WTC11 (cell line): ENCODE measurements around the gene GRAMD1B. TPM values are rescaled to one million over a fixed set of nuclear protein-coding genes. Genes with fewer than 3 reads are reported as not detected.

Source experiments
- ATAC-seq: fragments of 200-7000 bp; cut with Tn5 transposase; 2 replicates; pipeline ENCODE4 v1.10.0; 2021; ENCODE audit warnings: mild to moderate bottlenecking, moderate library complexity
- CTCF ChIA-PET: fragments of 300-600 bp; sonication (Branson Sonifier 250); formaldehyde crosslinking; loops from one replicate; lab custom pipeline; 2021; ENCODE audit warnings: antibody characterized with exemption; lab: Charles Lee
- POLR2A ChIA-PET: fragments of 350-600 bp; sonication (Branson Sonifier 250); formaldehyde crosslinking; loops from one replicate; lab custom pipeline; 2021; ENCODE audit warnings: antibody characterized with exemption; lab: Charles Lee
- DNase-seq: peaks from one replicate; pipeline ENCODE4 v3.0.0; 2021; ENCODE audit warnings: low spot score
- H3K27ac Mint-ChIP-seq: 2 replicates; pipeline ENCODE4 v1.8.0; 2021; ENCODE audit warnings: mixed read lengths
- H3K27me3 Mint-ChIP-seq: 2 replicates; pipeline ENCODE4 v1.8.0; 2021; ENCODE audit warnings: low read depth, mild to moderate bottlenecking, moderate library complexity, mixed read lengths
- H3K36me3 Mint-ChIP-seq: 2 replicates; pipeline ENCODE4 v1.8.0; 2021; ENCODE audit warnings: mixed read lengths
- H3K4me1 Mint-ChIP-seq: 2 replicates; pipeline ENCODE4 v1.8.0; 2022; ENCODE audit warnings: mixed read lengths
- H3K4me3 Mint-ChIP-seq: 2 replicates; pipeline ENCODE4 v1.8.0; 2021; ENCODE audit warnings: mild to moderate bottlenecking, moderate library complexity, mixed read lengths
- H3K9me3 Mint-ChIP-seq: 2 replicates; pipeline ENCODE4 v1.8.0; 2021; ENCODE audit warnings: mixed read lengths
- GABPB1 ChIP-seq: sonication (generic); formaldehyde crosslinking; IDR thresholded peaks from 2 replicates; pipeline ENCODE4 v1.8.1; 2023; ENCODE audit warnings: mild to moderate bottlenecking, missing genetic modification reagents
- GRHL2 ChIP-seq: fragments of 250-450 bp; sonication (Bioruptor Pico); IDR thresholded peaks from 2 replicates; pipeline ENCODE4 v1.8.0; 2022; ENCODE audit warnings: mild to moderate bottlenecking, moderate library complexity; ENCODE audit not compliant: insufficient replicate concordance, severe bottlenecking
- GTF2I ChIP-seq: fragments of 250-450 bp; sonication (Bioruptor Pico); conservative IDR thresholded peaks from 2 replicates; pipeline ENCODE4 v1.4.0; 2021; ENCODE audit warnings: mild to moderate bottlenecking
- NR2C2 ChIP-seq: sonication (generic); formaldehyde crosslinking; IDR thresholded peaks from 2 replicates; pipeline ENCODE4 v1.8.0; 2022; ENCODE audit warnings: mild to moderate bottlenecking, missing genetic modification reagents
- ZNF138 ChIP-seq: sonication (generic); formaldehyde crosslinking; conservative IDR thresholded peaks from 2 replicates; pipeline ENCODE4 v1.8.1; 2022; ENCODE audit warnings: mild to moderate bottlenecking, moderate library complexity, missing genetic modification reagents
- ZNF416 ChIP-seq: fragments of 250-450 bp; sonication (Bioruptor Pico); IDR thresholded peaks from 2 replicates; pipeline ENCODE4 v1.9.0; 2021; ENCODE audit warnings: mild to moderate bottlenecking, inconsistent platforms
- total RNA-seq: library from RNA; stranded (reverse); gene quantifications from 3 replicates; pipeline ENCODE4 v1.2.3, GENCODE V29; 2021
- TF ChIP-seq, protein P1 (sequence below): sonication (generic); formaldehyde crosslinking; IDR thresholded peaks from 2 replicates; pipeline ENCODE4 v1.8.0; 2022; ENCODE audit warnings: mild to moderate bottlenecking, missing genetic modification reagents
- TF ChIP-seq, protein P2 (sequence below): sonication (generic); formaldehyde crosslinking; IDR thresholded peaks from 2 replicates; pipeline ENCODE4 v1.8.0; 2022; ENCODE audit warnings: mild to moderate bottlenecking, missing genetic modification reagents
- TF ChIP-seq, protein P3 (sequence below): sonication (generic); formaldehyde crosslinking; conservative IDR thresholded peaks from 2 replicates; pipeline ENCODE4 v1.8.1; 2022; ENCODE audit warnings: mild to moderate bottlenecking, missing genetic modification reagents
- TF ChIP-seq, protein P4 (sequence below): sonication (generic); formaldehyde crosslinking; IDR thresholded peaks from 2 replicates; pipeline ENCODE4 v1.8.1; 2023; ENCODE audit warnings: mild to moderate bottlenecking, missing genetic modification reagents, moderate library complexity
- TF ChIP-seq, protein P5 (sequence below): sonication (generic); formaldehyde crosslinking; IDR thresholded peaks from 2 replicates; pipeline ENCODE4 v1.8.1; 2022; ENCODE audit warnings: low read depth, mild to moderate bottlenecking, moderate library complexity, missing genetic modification reagents, borderline replicate concordance
- TF ChIP-seq, protein P6 (sequence below): sonication (generic); formaldehyde crosslinking; IDR thresholded peaks from 2 replicates; pipeline ENCODE4 v1.8.0; 2023; ENCODE audit warnings: mild to moderate bottlenecking, missing genetic modification reagents
- TF ChIP-seq, protein P7 (sequence below): sonication (generic); formaldehyde crosslinking; IDR thresholded peaks from 2 replicates; pipeline ENCODE4 v1.8.0; 2022; ENCODE audit warnings: missing genetic modification reagents
- TF ChIP-seq, protein P8 (sequence below): sonication (generic); formaldehyde crosslinking; IDR thresholded peaks from 2 replicates; pipeline ENCODE4 v1.8.1; 2023; ENCODE audit warnings: mild to moderate bottlenecking, missing genetic modification reagents, borderline replicate concordance

Gene GRAMD1B
- total RNA-seq, 1 experiment from 2014 or later, result 31.5 TPM

DNA sequence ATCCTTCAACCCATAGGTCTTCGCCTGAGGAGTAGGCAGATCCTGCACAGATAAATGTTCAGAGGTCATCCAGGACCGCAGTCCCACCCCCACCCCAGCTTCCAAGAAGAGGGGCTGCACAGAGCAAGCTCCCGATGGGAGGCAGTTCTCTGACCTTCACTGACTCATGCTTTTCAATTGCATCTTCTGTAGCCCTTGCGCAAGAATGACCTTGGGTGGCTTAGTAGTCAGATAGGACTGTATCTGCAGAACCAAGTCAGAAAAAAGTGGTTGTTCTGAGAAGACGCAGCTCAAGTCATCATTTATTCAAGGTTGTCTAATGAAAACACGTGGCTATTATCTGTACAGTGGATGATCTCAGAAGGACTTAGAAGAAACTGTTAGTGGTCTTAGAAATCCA is 16.4 kb upstream of the GRAMD1B start:
- DNase-seq (no peak), ATAC-seq (no peak)
- POLR2A ChIA-PET, result no interaction called here
- CTCF ChIA-PET, result interaction anchor here (1.9 kb wide), 1 partner anchor 12 kb away, joined by 4 read pairs; no protein-coding TSS in a partner anchor
- no peak overlapping the region for H3K4me3 Mint-ChIP-seq
- 0 out of 2 replicates have a peak, but pooled peaks cover 4% of the 10 kb centered on the region for H3K9me3 Mint-ChIP-seq
- H3K27me3 Mint-ChIP-seq, result peaks cover 8% of the 10 kb centered on the region
- TF ChIP-seq, protein P1, sequence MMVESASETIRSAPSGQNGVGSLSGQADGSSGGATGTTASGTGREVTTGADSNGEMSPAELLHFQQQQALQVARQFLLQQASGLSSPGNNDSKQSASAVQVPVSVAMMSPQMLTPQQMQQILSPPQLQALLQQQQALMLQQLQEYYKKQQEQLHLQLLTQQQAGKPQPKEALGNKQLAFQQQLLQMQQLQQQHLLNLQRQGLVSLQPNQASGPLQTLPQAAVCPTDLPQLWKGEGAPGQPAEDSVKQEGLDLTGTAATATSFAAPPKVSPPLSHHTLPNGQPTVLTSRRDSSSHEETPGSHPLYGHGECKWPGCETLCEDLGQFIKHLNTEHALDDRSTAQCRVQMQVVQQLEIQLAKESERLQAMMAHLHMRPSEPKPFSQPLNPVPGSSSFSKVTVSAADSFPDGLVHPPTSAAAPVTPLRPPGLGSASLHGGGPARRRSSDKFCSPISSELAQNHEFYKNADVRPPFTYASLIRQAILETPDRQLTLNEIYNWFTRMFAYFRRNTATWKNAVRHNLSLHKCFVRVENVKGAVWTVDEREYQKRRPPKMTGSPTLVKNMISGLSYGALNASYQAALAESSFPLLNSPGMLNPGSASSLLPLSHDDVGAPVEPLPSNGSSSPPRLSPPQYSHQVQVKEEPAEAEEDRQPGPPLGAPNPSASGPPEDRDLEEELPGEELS (CRISPR knock-in tag), result no peak
- TF ChIP-seq, protein P2, sequence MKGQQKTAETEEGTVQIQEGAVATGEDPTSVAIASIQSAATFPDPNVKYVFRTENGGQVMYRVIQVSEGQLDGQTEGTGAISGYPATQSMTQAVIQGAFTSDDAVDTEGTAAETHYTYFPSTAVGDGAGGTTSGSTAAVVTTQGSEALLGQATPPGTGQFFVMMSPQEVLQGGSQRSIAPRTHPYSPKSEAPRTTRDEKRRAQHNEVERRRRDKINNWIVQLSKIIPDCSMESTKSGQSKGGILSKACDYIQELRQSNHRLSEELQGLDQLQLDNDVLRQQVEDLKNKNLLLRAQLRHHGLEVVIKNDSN (CRISPR knock-in tag), result no peak
- TF ChIP-seq GRHL2 (no peak), NR2C2 (no peak), GTF2I (CRISPR knock-in tag) (no peak), ZNF416 (CRISPR knock-in tag) (no peak)
- TF ChIP-seq, protein P3, sequence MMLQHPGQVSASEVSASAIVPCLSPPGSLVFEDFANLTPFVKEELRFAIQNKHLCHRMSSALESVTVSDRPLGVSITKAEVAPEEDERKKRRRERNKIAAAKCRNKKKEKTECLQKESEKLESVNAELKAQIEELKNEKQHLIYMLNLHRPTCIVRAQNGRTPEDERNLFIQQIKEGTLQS (CRISPR knock-in tag), result no peak
- no peak overlapping the region for H3K27ac Mint-ChIP-seq
- peaks cover 8% of the 10 kb centered on the region for H3K4me1 Mint-ChIP-seq
- no peaks in the 10 kb centered on the region for H3K36me3 Mint-ChIP-seq

DNA sequence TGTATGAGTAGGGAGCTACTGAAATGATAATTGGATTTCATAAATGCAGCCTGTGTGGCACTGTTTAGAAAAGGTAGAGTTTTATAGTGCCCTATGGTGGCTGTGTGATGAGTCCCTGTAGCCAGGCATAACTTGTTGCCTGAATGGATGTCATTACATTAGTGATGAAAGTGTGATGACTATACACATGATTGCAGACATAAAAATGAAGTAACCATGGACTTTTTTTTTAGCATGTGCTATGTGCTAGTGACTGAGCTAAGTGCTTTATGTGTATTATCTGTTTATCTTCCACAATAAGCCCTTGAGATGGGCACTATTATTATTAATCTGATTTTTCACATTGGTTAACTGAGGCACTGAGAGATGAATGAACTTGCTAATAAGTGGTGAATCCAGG is 13.5 kb upstream of the GRAMD1B start:
- H3K4me1 Mint-ChIP-seq, result no peaks in the 10 kb centered on the region
- no peaks in the 10 kb centered on the region for H3K36me3 Mint-ChIP-seq
- TF ChIP-seq, protein P4, sequence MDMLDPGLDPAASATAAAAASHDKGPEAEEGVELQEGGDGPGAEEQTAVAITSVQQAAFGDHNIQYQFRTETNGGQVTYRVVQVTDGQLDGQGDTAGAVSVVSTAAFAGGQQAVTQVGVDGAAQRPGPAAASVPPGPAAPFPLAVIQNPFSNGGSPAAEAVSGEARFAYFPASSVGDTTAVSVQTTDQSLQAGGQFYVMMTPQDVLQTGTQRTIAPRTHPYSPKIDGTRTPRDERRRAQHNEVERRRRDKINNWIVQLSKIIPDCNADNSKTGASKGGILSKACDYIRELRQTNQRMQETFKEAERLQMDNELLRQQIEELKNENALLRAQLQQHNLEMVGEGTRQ (CRISPR knock-in tag), result no peak
- POLR2A ChIA-PET, result no interaction called here
- CTCF ChIA-PET, result interaction anchor here (0.7 kb wide), 1 partner anchor 9 kb away, joined by 5 read pairs; no protein-coding TSS in a partner anchor
- no peaks in the 10 kb centered on the region; the same call in 1 of the 2 replicates for H3K27me3 Mint-ChIP-seq
- no peak for ATAC-seq
- H3K4me3 Mint-ChIP-seq, result no peak overlapping the region
- H3K9me3 Mint-ChIP-seq, result no peaks in the 10 kb centered on the region
- no peak for DNase-seq
- H3K27ac Mint-ChIP-seq, result no peak overlapping the region

DNA sequence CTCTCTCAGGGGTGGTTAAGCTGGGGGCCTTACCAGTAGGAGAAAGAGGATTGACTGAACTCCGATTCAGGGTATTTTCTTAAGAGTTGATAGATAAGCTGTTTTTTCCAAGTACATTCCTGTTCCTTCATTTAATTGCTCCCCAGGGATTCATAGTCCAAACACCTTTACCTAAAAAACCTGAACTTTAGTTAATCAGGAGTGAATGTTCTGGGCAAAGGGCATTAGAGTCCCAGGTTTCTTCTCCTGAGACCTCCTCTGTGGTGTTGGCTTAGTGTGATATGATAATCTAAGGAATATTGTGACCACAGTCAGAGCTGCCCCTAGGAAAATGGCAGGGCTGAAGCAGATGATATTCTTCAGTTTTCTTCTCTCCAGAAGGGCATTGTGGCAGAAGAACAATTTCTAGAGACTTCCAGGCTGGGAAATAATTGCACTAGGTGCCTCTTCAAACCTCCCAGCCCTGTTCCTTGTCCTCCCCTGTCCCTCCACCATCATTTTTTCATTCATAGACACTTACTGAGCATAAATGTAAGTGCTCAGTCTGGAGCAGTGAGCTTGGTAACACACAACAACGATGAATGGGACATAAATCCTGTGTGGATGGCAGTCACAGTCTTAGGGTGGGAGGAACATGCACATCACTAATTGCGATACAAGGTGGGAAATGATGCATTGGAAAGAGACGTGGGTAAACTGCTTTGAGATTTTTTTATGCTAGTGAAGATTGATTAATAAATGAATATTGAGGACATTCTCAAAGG is 11.5 kb upstream of the GRAMD1B start:
- no peak for DNase-seq
- ChIA-PET POLR2A (no interaction called here), CTCF (interaction anchor here (0.7 kb wide), 1 partner anchor 11 kb away, joined by 5 read pairs; no protein-coding TSS in a partner anchor)
- Mint-ChIP-seq H3K4me3 (no peak overlapping the region), H3K27me3 (peaks cover 9% of the 10 kb centered on the region), H3K4me1 (no peaks in the 10 kb centered on the region), H3K36me3 (no peaks in the 10 kb centered on the region), H3K27ac (no peak overlapping the region), H3K9me3 (no peaks in the 10 kb centered on the region)
- no peak for ATAC-seq
- TF ChIP-seq, protein P5, sequence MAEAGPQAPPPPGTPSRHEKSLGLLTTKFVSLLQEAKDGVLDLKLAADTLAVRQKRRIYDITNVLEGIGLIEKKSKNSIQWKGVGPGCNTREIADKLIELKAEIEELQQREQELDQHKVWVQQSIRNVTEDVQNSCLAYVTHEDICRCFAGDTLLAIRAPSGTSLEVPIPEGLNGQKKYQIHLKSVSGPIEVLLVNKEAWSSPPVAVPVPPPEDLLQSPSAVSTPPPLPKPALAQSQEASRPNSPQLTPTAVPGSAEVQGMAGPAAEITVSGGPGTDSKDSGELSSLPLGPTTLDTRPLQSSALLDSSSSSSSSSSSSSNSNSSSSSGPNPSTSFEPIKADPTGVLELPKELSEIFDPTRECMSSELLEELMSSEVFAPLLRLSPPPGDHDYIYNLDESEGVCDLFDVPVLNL (CRISPR knock-in tag), result no peak
- TF ChIP-seq ZNF138 (no peak), GABPB1 (CRISPR knock-in tag) (no peak)
- TF ChIP-seq, protein P6, sequence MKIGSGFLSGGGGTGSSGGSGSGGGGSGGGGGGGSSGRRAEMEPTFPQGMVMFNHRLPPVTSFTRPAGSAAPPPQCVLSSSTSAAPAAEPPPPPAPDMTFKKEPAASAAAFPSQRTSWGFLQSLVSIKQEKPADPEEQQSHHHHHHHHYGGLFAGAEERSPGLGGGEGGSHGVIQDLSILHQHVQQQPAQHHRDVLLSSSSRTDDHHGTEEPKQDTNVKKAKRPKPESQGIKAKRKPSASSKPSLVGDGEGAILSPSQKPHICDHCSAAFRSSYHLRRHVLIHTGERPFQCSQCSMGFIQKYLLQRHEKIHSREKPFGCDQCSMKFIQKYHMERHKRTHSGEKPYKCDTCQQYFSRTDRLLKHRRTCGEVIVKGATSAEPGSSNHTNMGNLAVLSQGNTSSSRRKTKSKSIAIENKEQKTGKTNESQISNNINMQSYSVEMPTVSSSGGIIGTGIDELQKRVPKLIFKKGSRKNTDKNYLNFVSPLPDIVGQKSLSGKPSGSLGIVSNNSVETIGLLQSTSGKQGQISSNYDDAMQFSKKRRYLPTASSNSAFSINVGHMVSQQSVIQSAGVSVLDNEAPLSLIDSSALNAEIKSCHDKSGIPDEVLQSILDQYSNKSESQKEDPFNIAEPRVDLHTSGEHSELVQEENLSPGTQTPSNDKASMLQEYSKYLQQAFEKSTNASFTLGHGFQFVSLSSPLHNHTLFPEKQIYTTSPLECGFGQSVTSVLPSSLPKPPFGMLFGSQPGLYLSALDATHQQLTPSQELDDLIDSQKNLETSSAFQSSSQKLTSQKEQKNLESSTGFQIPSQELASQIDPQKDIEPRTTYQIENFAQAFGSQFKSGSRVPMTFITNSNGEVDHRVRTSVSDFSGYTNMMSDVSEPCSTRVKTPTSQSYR (CRISPR knock-in tag), result no peak
- TF ChIP-seq, protein P7, sequence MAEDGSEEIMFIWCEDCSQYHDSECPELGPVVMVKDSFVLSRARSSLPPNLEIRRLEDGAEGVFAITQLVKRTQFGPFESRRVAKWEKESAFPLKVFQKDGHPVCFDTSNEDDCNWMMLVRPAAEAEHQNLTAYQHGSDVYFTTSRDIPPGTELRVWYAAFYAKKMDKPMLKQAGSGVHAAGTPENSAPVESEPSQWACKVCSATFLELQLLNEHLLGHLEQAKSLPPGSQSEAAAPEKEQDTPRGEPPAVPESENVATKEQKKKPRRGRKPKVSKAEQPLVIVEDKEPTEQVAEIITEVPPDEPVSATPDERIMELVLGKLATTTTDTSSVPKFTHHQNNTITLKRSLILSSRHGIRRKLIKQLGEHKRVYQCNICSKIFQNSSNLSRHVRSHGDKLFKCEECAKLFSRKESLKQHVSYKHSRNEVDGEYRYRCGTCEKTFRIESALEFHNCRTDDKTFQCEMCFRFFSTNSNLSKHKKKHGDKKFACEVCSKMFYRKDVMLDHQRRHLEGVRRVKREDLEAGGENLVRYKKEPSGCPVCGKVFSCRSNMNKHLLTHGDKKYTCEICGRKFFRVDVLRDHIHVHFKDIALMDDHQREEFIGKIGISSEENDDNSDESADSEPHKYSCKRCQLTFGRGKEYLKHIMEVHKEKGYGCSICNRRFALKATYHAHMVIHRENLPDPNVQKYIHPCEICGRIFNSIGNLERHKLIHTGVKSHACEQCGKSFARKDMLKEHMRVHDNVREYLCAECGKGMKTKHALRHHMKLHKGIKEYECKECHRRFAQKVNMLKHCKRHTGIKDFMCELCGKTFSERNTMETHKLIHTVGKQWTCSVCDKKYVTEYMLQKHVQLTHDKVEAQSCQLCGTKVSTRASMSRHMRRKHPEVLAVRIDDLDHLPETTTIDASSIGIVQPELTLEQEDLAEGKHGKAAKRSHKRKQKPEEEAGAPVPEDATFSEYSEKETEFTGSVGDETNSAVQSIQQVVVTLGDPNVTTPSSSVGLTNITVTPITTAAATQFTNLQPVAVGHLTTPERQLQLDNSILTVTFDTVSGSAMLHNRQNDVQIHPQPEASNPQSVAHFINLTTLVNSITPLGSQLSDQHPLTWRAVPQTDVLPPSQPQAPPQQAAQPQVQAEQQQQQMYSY, result no peak
- TF ChIP-seq, protein P8, sequence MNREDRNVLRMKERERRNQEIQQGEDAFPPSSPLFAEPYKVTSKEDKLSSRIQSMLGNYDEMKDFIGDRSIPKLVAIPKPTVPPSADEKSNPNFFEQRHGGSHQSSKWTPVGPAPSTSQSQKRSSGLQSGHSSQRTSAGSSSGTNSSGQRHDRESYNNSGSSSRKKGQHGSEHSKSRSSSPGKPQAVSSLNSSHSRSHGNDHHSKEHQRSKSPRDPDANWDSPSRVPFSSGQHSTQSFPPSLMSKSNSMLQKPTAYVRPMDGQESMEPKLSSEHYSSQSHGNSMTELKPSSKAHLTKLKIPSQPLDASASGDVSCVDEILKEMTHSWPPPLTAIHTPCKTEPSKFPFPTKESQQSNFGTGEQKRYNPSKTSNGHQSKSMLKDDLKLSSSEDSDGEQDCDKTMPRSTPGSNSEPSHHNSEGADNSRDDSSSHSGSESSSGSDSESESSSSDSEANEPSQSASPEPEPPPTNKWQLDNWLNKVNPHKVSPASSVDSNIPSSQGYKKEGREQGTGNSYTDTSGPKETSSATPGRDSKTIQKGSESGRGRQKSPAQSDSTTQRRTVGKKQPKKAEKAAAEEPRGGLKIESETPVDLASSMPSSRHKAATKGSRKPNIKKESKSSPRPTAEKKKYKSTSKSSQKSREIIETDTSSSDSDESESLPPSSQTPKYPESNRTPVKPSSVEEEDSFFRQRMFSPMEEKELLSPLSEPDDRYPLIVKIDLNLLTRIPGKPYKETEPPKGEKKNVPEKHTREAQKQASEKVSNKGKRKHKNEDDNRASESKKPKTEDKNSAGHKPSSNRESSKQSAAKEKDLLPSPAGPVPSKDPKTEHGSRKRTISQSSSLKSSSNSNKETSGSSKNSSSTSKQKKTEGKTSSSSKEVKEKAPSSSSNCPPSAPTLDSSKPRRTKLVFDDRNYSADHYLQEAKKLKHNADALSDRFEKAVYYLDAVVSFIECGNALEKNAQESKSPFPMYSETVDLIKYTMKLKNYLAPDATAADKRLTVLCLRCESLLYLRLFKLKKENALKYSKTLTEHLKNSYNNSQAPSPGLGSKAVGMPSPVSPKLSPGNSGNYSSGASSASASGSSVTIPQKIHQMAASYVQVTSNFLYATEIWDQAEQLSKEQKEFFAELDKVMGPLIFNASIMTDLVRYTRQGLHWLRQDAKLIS (CRISPR knock-in tag), result no peak
